Astrocyte (in vitro differentiated cells and primary cell): ENCODE data around the gene CCDC51. TPM values are rescaled to one million over a fixed set of nuclear protein-coding genes. Genes with fewer than 3 reads are reported as not detected.
A peak's percentile ranks its signal among the peaks of the same experiment; 100 is the strongest.

Experiments used
- DNase-seq: peaks from one replicate; pipeline ENCODE4 v3.0.0-alpha.2; 2010; ENCODE audit warnings: low read depth
- FAIRE-seq: peaks from 2 replicates; lab custom pipeline; 2011; peaks lifted over from hg19 to GRCh38; lab: Jason Lieb, UNC
- H2AFZ ChIP-seq: 2 replicates; pipeline ENCODE4 v1.6.0; 2012; ENCODE audit warnings: low read depth, low read length, inconsistent platforms
- H3K27ac ChIP-seq: 2 replicates; pipeline ENCODE4 v1.5.1; 2011; ENCODE audit warnings: low read depth, low read length, inconsistent platforms
- H3K27me3 ChIP-seq: 2 replicates; pipeline ENCODE4 v1.6.0; 2011; ENCODE audit warnings: low read length, inconsistent platforms; ENCODE audit not compliant: insufficient read depth
- H3K36me3 ChIP-seq: 2 replicates; pipeline ENCODE4 v1.5.1; 2011; ENCODE audit warnings: low read length, inconsistent platforms; ENCODE audit not compliant: insufficient read depth
- H3K4me1 ChIP-seq: 2 replicates; pipeline ENCODE4 v1.5.1; 2011; ENCODE audit warnings: low read length, inconsistent platforms; ENCODE audit not compliant: insufficient read depth
- H3K4me2 ChIP-seq: 2 replicates; pipeline ENCODE4 v1.6.0; 2012; ENCODE audit warnings: low read length, inconsistent platforms
- H3K4me3 ChIP-seq: 2 replicates; pipeline ENCODE4 v1.5.1; 2011; ENCODE audit warnings: low read depth, mild to moderate bottlenecking, low read length, inconsistent platforms; ENCODE audit not compliant: insufficient read depth
- H3K79me2 ChIP-seq: 2 replicates; pipeline ENCODE4 v1.6.0; 2012; ENCODE audit warnings: mild to moderate bottlenecking, low read length, inconsistent platforms; ENCODE audit not compliant: insufficient read depth
- H3K9ac ChIP-seq: 2 replicates; pipeline ENCODE4 v1.6.0; 2012; ENCODE audit warnings: mild to moderate bottlenecking, low read length, inconsistent platforms
- H3K9me3 ChIP-seq: 2 replicates; pipeline ENCODE4 v1.5.1; 2012; ENCODE audit warnings: low read depth, mild to moderate bottlenecking, low read length, inconsistent platforms; ENCODE audit not compliant: insufficient read depth
- H4K20me1 ChIP-seq: 2 replicates; pipeline ENCODE4 v1.6.0; 2012; ENCODE audit warnings: low read length, inconsistent platforms; ENCODE audit not compliant: insufficient read depth
- H3K27ac Mint-ChIP-seq: one replicate; pipeline ENCODE4 v1.8.0; 2021; ENCODE audit warnings: mild to moderate bottlenecking, mixed read lengths; ENCODE audit not compliant: unreplicated experiment
- H3K27me3 Mint-ChIP-seq: one replicate; pipeline ENCODE4 v1.8.0; 2021; ENCODE audit warnings: low read depth, mixed read lengths; ENCODE audit not compliant: unreplicated experiment
- H3K36me3 Mint-ChIP-seq: one replicate; pipeline ENCODE4 v1.8.0; 2021; ENCODE audit warnings: low read depth, mixed read lengths; ENCODE audit not compliant: unreplicated experiment
- H3K4me1 Mint-ChIP-seq: one replicate; pipeline ENCODE4 v1.8.0; 2021; ENCODE audit warnings: low read depth, mixed read lengths; ENCODE audit not compliant: unreplicated experiment
- H3K4me3 Mint-ChIP-seq: one replicate; pipeline ENCODE4 v1.8.0; 2021; ENCODE audit warnings: mild to moderate bottlenecking, moderate library complexity, mixed read lengths; ENCODE audit not compliant: unreplicated experiment
- H3K9me3 Mint-ChIP-seq: one replicate; pipeline ENCODE4 v1.8.0; 2021; ENCODE audit warnings: mild to moderate bottlenecking, mixed read lengths; ENCODE audit not compliant: unreplicated experiment
- EZH2 ChIP-seq: IDR thresholded peaks from 2 replicates; pipeline ENCODE4 v1.6.1; 2012; ENCODE audit warnings: mild to moderate bottlenecking, low read length, inconsistent platforms; ENCODE audit not compliant: insufficient read depth
- total RNA-seq: library from RNA; stranded (reverse); gene quantifications from 2 replicates; pipeline ENCODE4 v1.2.1, GENCODE V29; 2021
- TF ChIP-seq, protein P1 (sequence below): IDR thresholded peaks from 2 replicates; pipeline ENCODE4 v1.5.1; 2011; ENCODE audit warnings: low read depth, mild to moderate bottlenecking, inconsistent platforms, low read length, moderate library complexity; ENCODE audit not compliant: insufficient read depth

Gene CCDC51
- total RNA-seq, 1 donor from 2014 or later, result 16.5 TPM

DNA sequence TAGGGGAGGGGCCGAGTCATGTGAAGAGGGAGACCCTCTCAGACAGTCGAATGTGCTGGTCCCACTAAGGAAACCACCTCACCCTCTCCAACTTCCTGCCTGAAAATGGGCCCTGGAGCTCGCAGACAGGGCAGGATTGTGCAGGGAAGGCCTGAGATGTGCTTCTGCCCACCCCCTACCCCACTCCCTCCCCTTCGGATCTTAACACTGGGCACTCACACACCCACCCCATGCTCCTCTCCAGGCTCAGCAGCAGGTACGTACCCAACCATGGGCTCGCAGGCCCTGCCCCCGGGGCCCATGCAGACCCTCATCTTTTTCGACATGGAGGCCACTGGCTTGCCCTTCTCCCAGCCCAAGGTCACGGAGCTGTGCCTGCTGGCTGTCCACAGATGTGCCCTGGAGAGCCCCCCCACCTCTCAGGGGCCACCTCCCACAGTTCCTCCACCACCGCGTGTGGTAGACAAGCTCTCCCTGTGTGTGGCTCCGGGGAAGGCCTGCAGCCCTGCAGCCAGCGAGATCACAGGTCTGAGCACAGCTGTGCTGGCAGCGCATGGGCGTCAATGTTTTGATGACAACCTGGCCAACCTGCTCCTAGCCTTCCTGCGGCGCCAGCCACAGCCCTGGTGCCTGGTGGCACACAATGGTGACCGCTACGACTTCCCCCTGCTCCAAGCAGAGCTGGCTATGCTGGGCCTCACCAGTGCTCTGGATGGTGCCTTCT lies 26.6 kb upstream of the CCDC51 start:
- Mint-ChIP-seq H3K27ac (peak overlapping the region; percentile 83), H3K36me3 (peaks cover 14% of the 10 kb centered on the region), H3K4me3 (no peak overlapping the region), H3K4me1 (peaks cover 14% of the 10 kb centered on the region), H3K27me3 (no peaks in the 10 kb centered on the region), H3K9me3 (no peaks in the 10 kb centered on the region)
- DNase-seq (no peak), FAIRE-seq (no peak)
- Histone ChIP-seq H2AFZ (peak overlapping the region; percentile 34), H3K27me3 (no peaks in the 10 kb centered on the region), H3K27ac (peak overlapping the region; percentile 100), H3K79me2 (peaks cover 53% of the 10 kb centered on the region), H3K4me2 (peak overlapping the region; percentile 87), H3K4me3 (peak overlapping the region; percentile 61), H3K9me3 (no peaks in the 10 kb centered on the region), H3K9ac (peak overlapping the region; percentile 97), H4K20me1 (peaks cover 14% of the 10 kb centered on the region), H3K4me1 (peaks cover 26% of the 10 kb centered on the region), H3K36me3 (peaks cover 9% of the 10 kb centered on the region)
- TF ChIP-seq EZH2, result no peak
- TF ChIP-seq, protein P1, sequence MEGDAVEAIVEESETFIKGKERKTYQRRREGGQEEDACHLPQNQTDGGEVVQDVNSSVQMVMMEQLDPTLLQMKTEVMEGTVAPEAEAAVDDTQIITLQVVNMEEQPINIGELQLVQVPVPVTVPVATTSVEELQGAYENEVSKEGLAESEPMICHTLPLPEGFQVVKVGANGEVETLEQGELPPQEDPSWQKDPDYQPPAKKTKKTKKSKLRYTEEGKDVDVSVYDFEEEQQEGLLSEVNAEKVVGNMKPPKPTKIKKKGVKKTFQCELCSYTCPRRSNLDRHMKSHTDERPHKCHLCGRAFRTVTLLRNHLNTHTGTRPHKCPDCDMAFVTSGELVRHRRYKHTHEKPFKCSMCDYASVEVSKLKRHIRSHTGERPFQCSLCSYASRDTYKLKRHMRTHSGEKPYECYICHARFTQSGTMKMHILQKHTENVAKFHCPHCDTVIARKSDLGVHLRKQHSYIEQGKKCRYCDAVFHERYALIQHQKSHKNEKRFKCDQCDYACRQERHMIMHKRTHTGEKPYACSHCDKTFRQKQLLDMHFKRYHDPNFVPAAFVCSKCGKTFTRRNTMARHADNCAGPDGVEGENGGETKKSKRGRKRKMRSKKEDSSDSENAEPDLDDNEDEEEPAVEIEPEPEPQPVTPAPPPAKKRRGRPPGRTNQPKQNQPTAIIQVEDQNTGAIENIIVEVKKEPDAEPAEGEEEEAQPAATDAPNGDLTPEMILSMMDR, result no peak

DNA sequence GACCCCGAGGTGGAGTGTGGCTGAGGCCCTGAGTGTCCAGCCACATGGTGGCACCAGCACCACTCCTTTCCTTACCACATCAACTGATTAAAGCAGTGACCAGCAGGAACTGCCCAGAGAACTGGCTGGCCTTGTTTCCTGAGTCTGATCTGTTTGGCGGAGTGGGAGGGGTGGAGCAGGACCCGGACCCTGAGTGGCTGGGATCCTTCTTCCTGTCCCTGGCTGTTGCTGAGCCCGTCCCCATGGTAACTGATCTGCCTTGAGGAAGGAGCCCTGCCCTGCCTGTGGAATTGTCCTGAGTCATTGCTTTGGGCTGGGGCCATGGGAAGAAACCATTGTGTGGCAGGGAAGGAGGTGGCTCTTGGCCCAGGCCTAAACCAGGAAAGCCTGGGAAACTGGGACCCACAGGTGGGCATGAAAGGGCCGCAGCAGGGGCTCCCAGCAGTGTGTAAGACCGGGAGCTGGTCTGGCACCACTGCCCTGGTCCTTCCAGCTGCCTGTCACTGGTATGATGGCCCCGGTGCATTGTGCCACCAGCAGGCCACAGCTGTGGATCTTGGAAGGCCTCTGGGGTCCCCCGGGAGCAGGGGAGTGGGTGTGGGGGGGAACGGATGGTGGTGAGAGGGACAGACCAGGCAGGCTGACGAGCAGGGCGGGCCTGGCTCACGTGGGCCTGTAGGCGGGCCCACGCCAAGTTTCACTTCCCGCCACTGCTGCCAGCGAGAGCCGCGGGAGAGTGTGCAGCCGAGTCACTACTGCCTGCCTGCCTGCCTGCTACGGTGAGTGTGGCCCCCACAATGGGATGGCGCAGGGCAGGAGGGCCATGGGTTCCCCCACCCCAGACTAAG lies 25.8 kb upstream of the CCDC51 start:
- H3K4me3 ChIP-seq, result peak overlapping the region; percentile 61
- H3K9ac ChIP-seq, result peak overlapping the region; percentile 97
- peak overlapping the region; percentile 31 for H3K4me3 Mint-ChIP-seq

More for the DNA sequence above, 25.8 kb upstream of the CCDC51 start:
- FAIRE-seq (peak; percentile 98), DNase-seq (peak; percentile 100)
- peaks cover 46% of the 10 kb centered on the region for H3K79me2 ChIP-seq
- H3K27me3 Mint-ChIP-seq, result no peaks in the 10 kb centered on the region
- H3K27me3 ChIP-seq, result no peaks in the 10 kb centered on the region
- H3K4me2 ChIP-seq, result peak overlapping the region; percentile 87
- H3K27ac Mint-ChIP-seq, result peak overlapping the region; percentile 94
- peaks cover 14% of the 10 kb centered on the region for H4K20me1 ChIP-seq
- no peaks in the 10 kb centered on the region for H3K9me3 ChIP-seq
- peaks cover 19% of the 10 kb centered on the region for H3K36me3 Mint-ChIP-seq
- H3K9me3 Mint-ChIP-seq, result no peaks in the 10 kb centered on the region
- H2AFZ ChIP-seq, result peak overlapping the region; percentile 49
- peak overlapping the region; percentile 100 for H3K27ac ChIP-seq
- peaks cover 16% of the 10 kb centered on the region for H3K36me3 ChIP-seq
- H3K4me1 Mint-ChIP-seq, result peaks cover 14% of the 10 kb centered on the region
- TF ChIP-seq, protein P1, result peak; percentile 45
- TF ChIP-seq EZH2, result no peak
- H3K4me1 ChIP-seq, result peaks cover 26% of the 10 kb centered on the region
